ENCODE measurements around the gene MYO18A.

MYO18A gene

GRCh38 chr17:29109477-29110371 lies 70.5 kb downstream of the MYO18A start:
- Histone ChIP-seq H3K27ac (ENCODE audit: low read depth in 2 of 2, low read length in 2 of 2) (no peak overlapping the region), H3K9me3 (ENCODE audit: control insufficient read depth in 2 of 2, low read length in 2 of 2) (no peaks in the 10 kb centered on the region), H3K36me3 (ENCODE audit: control insufficient read depth in 2 of 2, insufficient read depth in 2 of 2, low read length in 2 of 2) (peaks cover 56 to 81% of the 10 kb centered on the region in 2 donors), H3K9ac (ENCODE audit: low read depth in 1 of 2, low read length in 2 of 2) (no peak overlapping the region), H3K4me3 (ENCODE audit: low read length in 2 of 2) (no peak overlapping the region), H3K27me3 (ENCODE audit: control insufficient read depth in 2 of 2, insufficient read depth in 2 of 2, low read length in 2 of 2) (no peaks in the 10 kb centered on the region), H3K4me1 (ENCODE audit: control insufficient read depth in 2 of 2, insufficient read depth in 2 of 2, low read length in 2 of 2) (peaks cover 0 to 2% of the 10 kb centered on the region in 2 donors)

- Histone ChIP-seq H3K9ac (ENCODE audit: low read depth in 1 of 2, low read length in 2 of 2) (no peak overlapping the region), H3K27me3 (ENCODE audit: control insufficient read depth in 2 of 2, insufficient read depth in 2 of 2, low read length in 2 of 2) (no peaks in the 10 kb centered on the region), H3K36me3 (ENCODE audit: control insufficient read depth in 2 of 2, insufficient read depth in 2 of 2, low read length in 2 of 2) (peaks cover 62 to 81% of the 10 kb centered on the region in 2 donors), H3K27ac (ENCODE audit: low read depth in 2 of 2, low read length in 2 of 2) (no peak overlapping the region), H3K4me3 (ENCODE audit: low read length in 2 of 2) (no peak overlapping the region), H3K4me1 (ENCODE audit: control insufficient read depth in 2 of 2, insufficient read depth in 2 of 2, low read length in 2 of 2) (peaks cover 0 to 2% of the 10 kb centered on the region in 2 donors), H3K9me3 (ENCODE audit: control insufficient read depth in 2 of 2, low read length in 2 of 2) (no peaks in the 10 kb centered on the region)
Observed at GRCh38 chr17:29108823-29109476, 71.2 kb downstream of the MYO18A start.

DNA sequence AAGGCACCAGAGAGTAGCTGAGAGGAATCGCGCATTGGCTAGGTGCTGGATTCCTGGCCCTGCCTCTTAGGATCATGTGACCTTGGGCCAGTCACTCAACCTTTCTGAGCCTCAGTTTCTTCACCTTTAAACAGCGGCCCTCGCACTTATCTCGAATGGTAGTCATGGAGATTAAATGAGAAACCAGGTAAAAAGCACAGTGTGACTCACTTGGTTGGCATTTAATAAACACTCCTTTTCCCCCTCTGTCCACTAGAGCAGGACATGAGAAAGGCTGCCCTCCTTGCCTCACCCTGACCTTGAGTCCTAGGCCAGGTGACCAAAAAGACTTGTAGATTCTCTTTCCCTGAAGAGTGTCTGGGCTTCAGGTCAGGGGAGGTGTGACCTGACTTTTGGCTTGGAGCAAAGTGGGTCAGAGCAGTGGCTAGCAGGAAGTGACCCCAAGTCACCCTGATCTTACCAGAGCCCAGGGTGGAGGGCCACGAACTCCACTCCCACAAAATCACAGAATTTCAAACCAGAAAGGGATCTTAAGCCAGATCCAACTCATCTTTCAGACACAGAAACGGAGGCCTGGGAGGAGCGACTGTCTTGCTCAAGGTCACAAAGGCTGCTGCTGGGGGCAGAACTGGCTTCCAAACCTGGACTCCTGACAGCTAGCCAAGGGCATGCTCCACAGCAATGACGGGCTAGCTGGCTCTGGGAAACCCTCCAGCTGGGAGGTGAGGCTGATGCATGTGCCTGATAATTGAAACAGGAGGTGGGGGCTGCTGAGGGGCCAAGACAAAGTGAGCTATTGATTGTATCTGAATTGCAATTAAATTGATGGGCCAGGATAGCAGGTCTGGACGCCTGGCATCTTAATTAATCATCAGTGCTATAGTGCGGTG lies 72.0 kb downstream of the MYO18A start:
- Histone ChIP-seq H3K9me3 (ENCODE audit: control insufficient read depth in 2 of 2, low read length in 2 of 2) (no peaks in the 10 kb centered on the region), H3K36me3 (ENCODE audit: control insufficient read depth in 2 of 2, insufficient read depth in 2 of 2, low read length in 2 of 2) (peaks cover 65 to 80% of the 10 kb centered on the region in 2 donors), H3K4me1 (ENCODE audit: control insufficient read depth in 2 of 2, insufficient read depth in 2 of 2, low read length in 2 of 2) (peaks cover 0 to 2% of the 10 kb centered on the region in 2 donors), H3K27ac (ENCODE audit: low read depth in 2 of 2, low read length in 2 of 2) (no peak overlapping the region), H3K4me3 (ENCODE audit: low read length in 2 of 2) (no peak overlapping the region), H3K9ac (ENCODE audit: low read depth in 1 of 2, low read length in 2 of 2) (no peak overlapping the region), H3K27me3 (ENCODE audit: control insufficient read depth in 2 of 2, insufficient read depth in 2 of 2, low read length in 2 of 2) (no peaks in the 10 kb centered on the region)

DNA sequence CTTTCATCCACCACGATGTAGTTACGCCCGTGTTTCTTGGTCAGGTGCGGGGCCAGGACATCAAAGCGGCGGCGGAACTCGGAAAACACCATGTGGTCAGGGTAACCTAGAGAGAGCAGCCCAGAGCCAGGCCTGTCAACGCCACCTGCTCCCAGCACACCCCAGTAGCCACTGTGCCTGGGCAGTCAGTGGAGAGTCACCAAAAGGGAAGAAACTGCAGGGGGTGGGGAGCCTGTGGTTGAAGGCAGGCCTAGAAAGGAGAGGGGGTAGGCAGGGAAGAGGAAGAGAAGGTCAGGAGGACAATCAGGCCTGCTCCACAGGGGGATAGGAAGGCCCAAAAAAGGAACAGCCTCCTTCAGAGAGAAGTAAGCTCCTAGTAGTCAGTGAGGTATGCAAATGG lies 73.1 kb downstream of the MYO18A start:
- Histone ChIP-seq H3K27me3 (ENCODE audit: control insufficient read depth in 2 of 2, insufficient read depth in 2 of 2, low read length in 2 of 2) (no peaks in the 10 kb centered on the region), H3K36me3 (ENCODE audit: control insufficient read depth in 2 of 2, insufficient read depth in 2 of 2, low read length in 2 of 2) (peaks cover 67 to 81% of the 10 kb centered on the region in 2 donors), H3K9ac (ENCODE audit: low read depth in 1 of 2, low read length in 2 of 2) (no peak overlapping the region), H3K4me1 (ENCODE audit: control insufficient read depth in 2 of 2, insufficient read depth in 2 of 2, low read length in 2 of 2) (peaks cover 0 to 2% of the 10 kb centered on the region in 2 donors), H3K4me3 (ENCODE audit: low read length in 2 of 2) (no peak overlapping the region), H3K27ac (ENCODE audit: low read depth in 2 of 2, low read length in 2 of 2) (no peak overlapping the region), H3K9me3 (ENCODE audit: control insufficient read depth in 2 of 2, low read length in 2 of 2) (no peaks in the 10 kb centered on the region)

DNA sequence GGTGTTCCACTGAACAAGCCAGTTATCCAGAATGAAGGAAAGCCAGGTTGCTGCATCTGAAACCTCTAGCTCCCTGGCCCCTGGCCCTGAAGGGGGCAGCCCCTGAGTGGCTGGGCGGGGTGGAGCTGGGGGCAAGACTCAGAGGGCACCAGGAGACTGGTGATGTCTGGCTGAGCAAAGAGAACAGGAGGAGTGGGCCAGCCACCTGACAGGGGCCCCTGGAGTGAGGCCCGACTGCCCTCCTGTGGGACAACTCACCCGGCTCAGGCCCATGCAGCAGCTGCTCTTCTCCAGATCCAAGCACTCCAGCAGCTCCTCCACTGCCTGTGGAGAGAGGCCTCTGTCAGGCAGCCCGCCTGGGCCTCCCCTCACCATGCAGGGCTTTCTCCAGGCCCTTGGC lies 76.9 kb downstream of the MYO18A start:
- H3K36me3 ChIP-seq (ENCODE audit: control insufficient read depth in 2 of 2, insufficient read depth in 2 of 2, low read length in 2 of 2) = peaks cover 66 to 74% of the 10 kb centered on the region in 2 donors
- H3K9me3 ChIP-seq (ENCODE audit: control insufficient read depth in 2 of 2, low read length in 2 of 2) = no peaks in the 10 kb centered on the region
- H3K27ac ChIP-seq (ENCODE audit: low read depth in 2 of 2, low read length in 2 of 2) = no peak overlapping the region
- H3K9ac ChIP-seq (ENCODE audit: low read depth in 1 of 2, low read length in 2 of 2) = no peak overlapping the region
- H3K4me3 ChIP-seq (ENCODE audit: low read length in 2 of 2) = no peak overlapping the region
- no peaks in the 10 kb centered on the region for H3K27me3 ChIP-seq (ENCODE audit: control insufficient read depth in 2 of 2, insufficient read depth in 2 of 2, low read length in 2 of 2)
- no peaks in the 10 kb centered on the region for H3K4me1 ChIP-seq (ENCODE audit: control insufficient read depth in 2 of 2, insufficient read depth in 2 of 2, low read length in 2 of 2)

DNA sequence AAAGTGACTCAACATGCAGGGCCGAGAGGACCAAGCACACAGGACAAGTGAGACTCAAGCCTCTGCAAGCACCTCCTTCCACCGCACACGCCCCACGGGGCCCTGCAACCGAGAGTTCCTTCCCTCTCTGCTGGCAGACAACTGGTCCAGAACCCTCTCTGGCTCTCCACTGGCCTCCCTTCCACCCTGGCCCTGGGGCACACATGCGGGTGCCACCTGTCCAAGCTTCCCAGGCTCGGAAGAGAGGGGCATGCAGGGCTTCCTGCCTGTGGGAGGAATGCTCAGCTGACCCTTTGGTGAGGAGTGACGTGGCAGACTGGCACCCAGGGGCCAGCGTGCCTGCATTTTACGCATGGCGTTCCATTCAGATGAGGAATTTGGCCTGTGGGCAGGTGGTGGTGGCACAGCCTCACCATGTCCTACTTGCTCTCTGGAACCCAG lies 77.4 kb downstream of the MYO18A start:
- no peak overlapping the region for H3K27ac ChIP-seq (ENCODE audit: low read depth in 2 of 2, low read length in 2 of 2)

DNA sequence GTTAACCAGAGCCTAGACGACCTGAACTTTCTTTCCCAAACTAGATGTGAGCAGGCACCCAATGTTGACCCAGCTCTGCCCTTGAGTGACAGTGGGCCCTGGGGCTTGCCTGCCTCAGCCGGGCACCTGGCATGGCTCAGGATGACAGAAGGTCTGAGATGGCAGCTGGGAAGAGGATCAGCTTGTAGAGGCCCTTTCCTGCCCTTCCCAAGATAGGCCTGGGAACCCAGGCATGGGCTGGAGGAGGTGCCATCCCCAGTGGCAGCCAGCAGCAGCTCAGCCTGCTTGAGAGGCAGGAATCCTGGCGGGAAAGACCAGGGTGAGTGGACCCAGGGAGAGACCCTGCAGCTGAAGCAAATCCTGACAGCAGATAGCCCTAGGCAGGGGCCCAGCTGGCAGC lies 78.2 kb downstream of the MYO18A start:
- no peak overlapping the region for H3K27ac ChIP-seq (ENCODE audit: low read depth in 2 of 2, low read length in 2 of 2)
- H3K4me1 ChIP-seq (ENCODE audit: control insufficient read depth in 2 of 2, insufficient read depth in 2 of 2, low read length in 2 of 2) = no peaks in the 10 kb centered on the region
- no peak overlapping the region for H3K9ac ChIP-seq (ENCODE audit: low read depth in 1 of 2, low read length in 2 of 2)

More for the DNA sequence above, 77.4 kb downstream of the MYO18A start:
- peaks cover 66 to 74% of the 10 kb centered on the region in 2 donors for H3K36me3 ChIP-seq (ENCODE audit: control insufficient read depth in 2 of 2, insufficient read depth in 2 of 2, low read length in 2 of 2)
- no peaks in the 10 kb centered on the region for H3K4me1 ChIP-seq (ENCODE audit: control insufficient read depth in 2 of 2, insufficient read depth in 2 of 2, low read length in 2 of 2)
- H3K27me3 ChIP-seq (ENCODE audit: control insufficient read depth in 2 of 2, insufficient read depth in 2 of 2, low read length in 2 of 2) = no peaks in the 10 kb centered on the region
- no peaks in the 10 kb centered on the region for H3K9me3 ChIP-seq (ENCODE audit: control insufficient read depth in 2 of 2, low read length in 2 of 2)
- no peak overlapping the region for H3K4me3 ChIP-seq (ENCODE audit: low read length in 2 of 2)
- H3K9ac ChIP-seq (ENCODE audit: low read depth in 1 of 2, low read length in 2 of 2) = no peak overlapping the region

DNA sequence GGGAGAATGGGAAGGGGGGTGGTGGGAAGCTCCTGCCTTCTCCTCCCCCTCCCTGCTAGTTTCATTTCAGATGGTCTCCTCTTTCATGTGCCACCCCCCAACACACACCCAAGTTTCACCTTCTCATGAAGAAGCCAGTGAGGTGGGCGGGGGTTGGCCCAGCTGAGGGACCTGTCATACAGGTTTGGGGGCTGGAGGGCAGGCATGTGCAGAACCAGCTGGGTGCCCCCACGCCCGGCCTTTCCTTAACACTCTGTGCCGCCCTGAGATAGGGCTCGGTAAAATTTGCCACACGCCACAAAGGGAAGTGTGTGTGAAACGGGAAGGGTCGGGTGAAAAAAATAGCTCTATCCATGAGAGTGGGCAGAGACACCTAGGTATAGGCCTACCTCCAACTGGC lies 79.9 kb downstream of the MYO18A start:
- Histone ChIP-seq H3K9me3 (ENCODE audit: control insufficient read depth in 2 of 2, low read length in 2 of 2) (no peaks in the 10 kb centered on the region), H3K27me3 (ENCODE audit: control insufficient read depth in 2 of 2, insufficient read depth in 2 of 2, low read length in 2 of 2) (no peaks in the 10 kb centered on the region), H3K4me3 (ENCODE audit: low read length in 2 of 2) (no peak overlapping the region), H3K36me3 (ENCODE audit: control insufficient read depth in 2 of 2, insufficient read depth in 2 of 2, low read length in 2 of 2) (peaks cover 68 to 78% of the 10 kb centered on the region in 2 donors), H3K4me1 (ENCODE audit: control insufficient read depth in 2 of 2, insufficient read depth in 2 of 2, low read length in 2 of 2) (no peaks in the 10 kb centered on the region), H3K9ac (ENCODE audit: low read depth in 1 of 2, low read length in 2 of 2) (no peak overlapping the region), H3K27ac (ENCODE audit: low read depth in 2 of 2, low read length in 2 of 2) (no peak overlapping the region)

More for the DNA sequence above, 78.2 kb downstream of the MYO18A start:
- H3K36me3 ChIP-seq (ENCODE audit: control insufficient read depth in 2 of 2, insufficient read depth in 2 of 2, low read length in 2 of 2) = peaks cover 70 to 76% of the 10 kb centered on the region in 2 donors
- no peaks in the 10 kb centered on the region for H3K9me3 ChIP-seq (ENCODE audit: control insufficient read depth in 2 of 2, low read length in 2 of 2)
- H3K27me3 ChIP-seq (ENCODE audit: control insufficient read depth in 2 of 2, insufficient read depth in 2 of 2, low read length in 2 of 2) = no peaks in the 10 kb centered on the region
- no peak overlapping the region for H3K4me3 ChIP-seq (ENCODE audit: low read length in 2 of 2)

DNA sequence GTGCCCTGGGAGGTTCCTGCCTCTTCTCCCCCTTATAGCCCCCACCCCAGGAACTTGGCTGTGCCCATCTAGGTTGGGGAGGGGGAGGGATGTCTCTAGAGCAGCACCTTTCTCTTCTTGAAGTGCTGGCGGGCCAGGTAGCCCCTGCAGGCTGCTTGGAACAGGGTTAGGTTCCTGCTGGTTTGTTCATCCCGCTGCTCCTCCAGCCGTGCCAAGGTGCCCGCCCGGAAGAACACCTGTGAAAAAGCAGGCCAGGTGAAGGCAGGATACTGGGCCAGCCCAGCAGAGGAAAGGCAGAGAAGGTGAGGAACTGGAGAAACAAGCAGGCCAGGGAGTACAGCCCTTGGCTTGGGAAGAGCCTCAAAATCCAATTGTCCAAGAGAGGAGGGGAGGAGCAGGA lies 80.7 kb downstream of the MYO18A start:
- no peak overlapping the region for H3K4me3 ChIP-seq (ENCODE audit: low read length in 2 of 2)
- H3K27me3 ChIP-seq (ENCODE audit: control insufficient read depth in 2 of 2, insufficient read depth in 2 of 2, low read length in 2 of 2) = no peaks in the 10 kb centered on the region
- H3K9ac ChIP-seq (ENCODE audit: low read depth in 1 of 2, low read length in 2 of 2) = no peak overlapping the region
- no peak overlapping the region for H3K27ac ChIP-seq (ENCODE audit: low read depth in 2 of 2, low read length in 2 of 2)
- no peaks in the 10 kb centered on the region for H3K9me3 ChIP-seq (ENCODE audit: control insufficient read depth in 2 of 2, low read length in 2 of 2)
- H3K36me3 ChIP-seq (ENCODE audit: control insufficient read depth in 2 of 2, insufficient read depth in 2 of 2, low read length in 2 of 2) = peaks cover 74 to 81% of the 10 kb centered on the region in 2 donors
- no peaks in the 10 kb centered on the region for H3K4me1 ChIP-seq (ENCODE audit: control insufficient read depth in 2 of 2, insufficient read depth in 2 of 2, low read length in 2 of 2)
